Tibial nerve (tissue), 4 donors: ENCODE data around the gene ABL2. TPM values are rescaled to one million over a fixed set of nuclear protein-coding genes. Genes with fewer than 3 reads are reported as not detected.

Experiments
- DNase-seq, 2 donors: peaks; one replicate each; pipeline ENCODE4 v3.0.0-alpha.2; 2019; ENCODE audit warnings: low spot score in 2 of 2
- H3K27ac ChIP-seq, 4 donors: fragments of 200-600 bp; sonication (generic) in 3 of 4; one replicate each; pipeline ENCODE4 v1.5.1; 2017 to 2019; ENCODE audit warnings: mild to moderate bottlenecking in 1 of 4
- H3K27me3 ChIP-seq, 2 donors: fragments of 200-600 bp; sonication (generic) in 1 of 2; one replicate each; pipeline versions ENCODE4 v1.5.1 to v1.6.0; 2017 to 2019
- H3K36me3 ChIP-seq, 3 donors: fragments of 200-600 bp; sonication (generic); one replicate each; pipeline ENCODE4 v1.5.1; 2018 to 2019
- H3K4me1 ChIP-seq, 4 donors: fragments of 200-600 bp; sonication (generic) in 3 of 4; one replicate each; pipeline ENCODE4 v1.5.1; 2017 to 2019
- H3K4me3 ChIP-seq, 4 donors: fragments of 200-600 bp; sonication (generic) in 3 of 4; one replicate each; pipeline ENCODE4 v1.5.1; 2017 to 2019; ENCODE audit warnings: mild to moderate bottlenecking in 1 of 4, moderate library complexity in 1 of 4
- H3K9me3 ChIP-seq, 4 donors: fragments of 200-600 bp; sonication (generic) in 3 of 4; one replicate each; pipeline ENCODE4 v1.5.1; 2017 to 2019
- EP300 ChIP-seq, 2 donors: sonication (generic); formaldehyde crosslinking; IDR thresholded peaks; one replicate each; pipeline ENCODE4 v1.6.1; 2017; ENCODE audit warnings: antibody characterized with exemption in 2 of 2, mild to moderate bottlenecking in 1 of 2
- POLR2A ChIP-seq, 2 donors: fragments of 450-650 bp; IDR thresholded peaks; one replicate each; pipeline ENCODE4 v1.6.1; 2017; ENCODE audit warnings: antibody characterized with exemption in 2 of 2, mild to moderate bottlenecking in 2 of 2, moderate library complexity in 2 of 2
- WGBS, 2 donors: methylation state at CpG; one replicate each; pipeline ENCODE4 v1.1.5; 2018; 5-methylcytosine and 5-hydroxymethylcytosine counted together
- total RNA-seq, 4 donors: library from RNA; depleted of rRNA; stranded (reverse); fragments of >200 nt; gene quantifications; one replicate each; pipeline ENCODE4 v1.1.0, GENCODE V29; 2016
- TF ChIP-seq, protein P1 (sequence below), 5 experiments: fragments of 200-600 bp in 3 of 5; fragments of 450-650 bp in 2 of 5; sonication (generic) in 3 of 5; IDR thresholded peaks; one replicate each; pipeline ENCODE4 v1.5.1; 2016 to 2019; ENCODE audit warnings: antibody characterized with exemption in 5 of 5, mild to moderate bottlenecking in 3 of 5, moderate library complexity in 2 of 5

ABL2 gene
- total RNA-seq, 4 donors from 2014 or later, result 22.0 to 43.5 (median 27.0) TPM

DNA sequence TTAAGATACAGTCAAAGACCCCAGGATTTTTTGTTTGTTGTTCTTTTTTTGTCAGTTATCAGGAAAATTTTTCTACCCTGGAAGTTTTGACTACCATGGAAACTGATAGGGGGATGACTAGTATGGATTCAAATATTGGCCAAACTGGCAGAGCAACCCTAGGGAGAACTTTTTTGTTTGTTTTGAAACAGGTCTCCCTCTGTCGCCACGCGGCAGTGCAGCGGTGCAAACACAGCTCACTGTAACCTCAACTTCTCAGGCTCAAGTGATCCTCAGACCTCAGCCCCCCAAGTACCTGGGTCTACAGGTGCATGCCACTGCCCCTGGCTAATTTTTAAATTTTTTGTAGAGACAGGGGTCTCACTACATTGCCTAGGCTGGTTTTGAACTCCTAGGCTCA, 101.0 kb downstream of the ABL2 start:
- Histone ChIP-seq H3K9me3 (no peaks in the 10 kb centered on the region), H3K4me1 (peaks cover 0 to 48% (median 19%) of the 10 kb centered on the region in 4 donors), H3K27ac (peak overlapping the region in 1 of 4 donors; percentile 74), H3K4me3 (no peak overlapping the region), H3K27me3 (no peaks in the 10 kb centered on the region), H3K36me3 (peaks cover 0 to 37% (median 0%) of the 10 kb centered on the region in 3 donors)
- TF ChIP-seq, protein P1, sequence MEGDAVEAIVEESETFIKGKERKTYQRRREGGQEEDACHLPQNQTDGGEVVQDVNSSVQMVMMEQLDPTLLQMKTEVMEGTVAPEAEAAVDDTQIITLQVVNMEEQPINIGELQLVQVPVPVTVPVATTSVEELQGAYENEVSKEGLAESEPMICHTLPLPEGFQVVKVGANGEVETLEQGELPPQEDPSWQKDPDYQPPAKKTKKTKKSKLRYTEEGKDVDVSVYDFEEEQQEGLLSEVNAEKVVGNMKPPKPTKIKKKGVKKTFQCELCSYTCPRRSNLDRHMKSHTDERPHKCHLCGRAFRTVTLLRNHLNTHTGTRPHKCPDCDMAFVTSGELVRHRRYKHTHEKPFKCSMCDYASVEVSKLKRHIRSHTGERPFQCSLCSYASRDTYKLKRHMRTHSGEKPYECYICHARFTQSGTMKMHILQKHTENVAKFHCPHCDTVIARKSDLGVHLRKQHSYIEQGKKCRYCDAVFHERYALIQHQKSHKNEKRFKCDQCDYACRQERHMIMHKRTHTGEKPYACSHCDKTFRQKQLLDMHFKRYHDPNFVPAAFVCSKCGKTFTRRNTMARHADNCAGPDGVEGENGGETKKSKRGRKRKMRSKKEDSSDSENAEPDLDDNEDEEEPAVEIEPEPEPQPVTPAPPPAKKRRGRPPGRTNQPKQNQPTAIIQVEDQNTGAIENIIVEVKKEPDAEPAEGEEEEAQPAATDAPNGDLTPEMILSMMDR (IDR thresholded peaks at IDR 0.05), result no peak
- TF ChIP-seq EP300 (IDR thresholded peaks at IDR 0.05) (no peak), POLR2A (IDR thresholded peaks at IDR 0.05) (no peak)
- DNase-seq, result no peak
- 84 to 95% methylated on average over 4 of the region's 4 CpGs for WGBS, 2 donors

DNA sequence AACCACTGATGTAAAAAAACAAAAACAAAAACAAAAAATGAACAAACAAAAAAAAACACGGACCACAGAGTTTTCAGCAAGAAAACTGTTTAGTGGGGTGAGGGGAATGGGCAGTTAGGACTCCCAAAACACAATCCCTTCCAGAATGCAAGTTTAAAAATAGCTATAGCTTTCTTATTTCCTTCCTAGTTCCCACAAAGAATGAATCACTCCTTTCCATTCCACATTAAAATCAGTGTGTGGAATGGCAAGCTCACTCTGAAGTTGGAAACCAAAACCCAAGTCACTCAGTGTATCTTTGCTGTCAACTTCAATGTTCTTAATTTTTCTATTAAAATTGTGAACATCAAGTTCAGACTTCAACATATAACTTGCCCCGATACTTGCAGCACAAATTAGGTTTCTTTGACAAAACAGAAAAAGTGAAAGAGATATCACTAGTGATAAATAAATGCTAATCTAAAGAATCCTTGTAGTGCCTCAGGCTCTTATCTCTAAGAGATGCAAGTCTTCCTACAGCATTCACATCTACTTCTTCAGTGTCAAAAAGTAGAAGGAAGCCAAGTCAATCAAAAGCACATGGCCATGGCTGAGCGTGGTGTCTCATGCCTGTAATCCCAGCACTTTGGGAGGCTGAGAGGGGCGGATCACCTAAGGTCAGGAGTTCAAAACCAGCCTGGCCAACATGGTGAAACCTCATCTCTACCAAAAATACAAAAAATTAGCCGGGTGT, 102.1 kb downstream of the ABL2 start:
- Histone ChIP-seq H3K4me1 (peaks cover 0 to 48% (median 19%) of the 10 kb centered on the region in 4 donors), H3K27me3 (no peaks in the 10 kb centered on the region), H3K27ac (peak overlapping the region in 2 of 4 donors; percentile 44 to 61), H3K9me3 (no peaks in the 10 kb centered on the region), H3K36me3 (peaks cover 0 to 44% (median 0%) of the 10 kb centered on the region in 3 donors), H3K4me3 (no peak overlapping the region)
- TF ChIP-seq, protein P1 (IDR thresholded peaks at IDR 0.05), result no peak
- TF ChIP-seq POLR2A (IDR thresholded peaks at IDR 0.05) (no peak), EP300 (IDR thresholded peaks at IDR 0.05) (no peak)
- no peak for DNase-seq
- 83 to 84% methylated on average over 5 of the region's 5 CpGs for WGBS, 2 donors

DNA sequence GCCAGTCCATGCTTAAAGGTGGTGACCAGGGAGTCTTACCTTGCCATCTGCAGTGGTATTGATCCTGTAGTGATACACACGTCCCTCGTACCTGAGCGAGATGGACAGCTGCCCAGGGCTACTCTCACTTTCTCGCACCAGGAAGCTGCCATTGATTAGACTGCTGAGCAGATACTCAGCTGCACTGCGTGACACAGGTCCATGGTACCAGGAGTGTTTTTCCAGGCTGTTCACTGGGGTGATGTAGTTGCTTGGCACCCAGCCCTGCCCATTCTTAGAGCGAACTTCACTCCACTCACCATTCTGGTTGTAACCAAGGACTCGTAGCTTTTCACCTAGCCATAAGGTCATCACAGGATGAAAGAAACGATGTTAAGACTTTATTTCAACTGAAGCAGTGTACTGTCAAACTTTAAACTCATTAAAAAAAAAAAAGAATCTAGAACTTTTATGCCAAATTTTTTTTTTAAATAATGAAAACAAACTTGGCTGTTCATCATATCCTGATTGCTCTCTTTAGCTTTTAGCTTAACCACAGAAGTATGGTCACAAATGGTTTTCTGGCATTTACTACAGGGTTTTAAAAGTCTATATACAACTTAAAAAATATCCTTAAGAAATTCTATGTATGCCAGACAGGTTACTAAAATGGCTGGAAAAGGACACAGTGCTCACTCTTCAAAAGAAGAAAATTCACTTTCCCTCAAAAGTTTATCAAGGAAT, 103.0 kb downstream of the ABL2 start:
- H3K36me3 ChIP-seq, result peaks cover 0 to 44% (median 0%) of the 10 kb centered on the region in 3 donors
- no peak overlapping the region for H3K4me3 ChIP-seq
- DNase-seq, result no peak
- no peaks in the 10 kb centered on the region for H3K9me3 ChIP-seq
- TF ChIP-seq EP300 (IDR thresholded peaks at IDR 0.05), result no peak
- TF ChIP-seq, protein P1 (IDR thresholded peaks at IDR 0.05), result no peak
- TF ChIP-seq POLR2A (IDR thresholded peaks at IDR 0.05), result no peak
- H3K27ac ChIP-seq, result peak overlapping the region in 2 of 4 donors; percentile 44 to 61
- peaks cover 0 to 50% (median 19%) of the 10 kb centered on the region in 4 donors for H3K4me1 ChIP-seq
- WGBS, 2 donors, result 82 to 83% methylated on average over 8 of the region's 8 CpGs
- H3K27me3 ChIP-seq, result no peaks in the 10 kb centered on the region

GRCh38 chr1:179124873-179125272, 104.6 kb downstream of the ABL2 start:
- H3K4me1 ChIP-seq, result peaks cover 0 to 47% (median 20%) of the 10 kb centered on the region in 4 donors
- H3K27ac ChIP-seq, result no peak overlapping the region
- DNase-seq, result no peak
- H3K27me3 ChIP-seq, result no peaks in the 10 kb centered on the region
- WGBS, 2 donors, result 83 to 89% methylated on average over 1 of the region's 1 CpG
- H3K9me3 ChIP-seq, result no peaks in the 10 kb centered on the region
- H3K36me3 ChIP-seq, result peaks cover 0 to 44% (median 0%) of the 10 kb centered on the region in 3 donors
- no peak overlapping the region for H3K4me3 ChIP-seq
- TF ChIP-seq POLR2A (IDR thresholded peaks at IDR 0.05), result no peak
- TF ChIP-seq, protein P1 (IDR thresholded peaks at IDR 0.05), result no peak
- no peak for TF ChIP-seq EP300 (IDR thresholded peaks at IDR 0.05)
